Adrenal gland (tissue), 12 donors: ENCODE results near the gene ATXN2L. TPM values are rescaled to one million over a fixed set of nuclear protein-coding genes. Genes with fewer than 3 reads are reported as not detected.
A peak's percentile ranks its signal among the peaks of the same experiment; 100 is the strongest.

Experiments
- DNase-seq, 7 donors: peaks; one replicate each; pipeline ENCODE4 v3.0.0-alpha.2; 2019 to 2020
- H3K27ac ChIP-seq, 5 donors: fragments of 200-600 bp; sonication (generic) in 4 of 5; 1 replicate in 3 of 5; 2 replicates in 2 of 5; pipeline versions ENCODE4 v1.5.1 to v1.8.0; 2016 to 2020; ENCODE audit warnings: mild to moderate bottlenecking in 1 of 5
- H3K27me3 ChIP-seq: fragments of 200-600 bp; 2 replicates; pipeline ENCODE4 v1.8.0; 2021
- H3K36me3 ChIP-seq, 2 donors: fragments of 200-600 bp; replicated peaks in 1 of 2; 1 replicate in 1 of 2; 2 replicates in 1 of 2; pipeline versions ENCODE4 v1.5.1 to v1.8.0; 2018 to 2022
- H3K4me1 ChIP-seq, 2 donors: fragments of 200-600 bp; replicated peaks in 1 of 2; 1 replicate in 1 of 2; 2 replicates in 1 of 2; pipeline versions ENCODE4 v1.5.1 to v1.8.0; 2018 to 2021
- H3K4me3 ChIP-seq, 4 donors: fragments of 200-600 bp; sonication (generic) in 3 of 4; one replicate each; pipeline ENCODE4 v1.5.1; 2016 to 2018
- H3K9me3 ChIP-seq, 3 donors: fragments of 200-600 bp; sonication (generic) in 1 of 3; replicated peaks in 1 of 3; 1 replicate in 2 of 3; 2 replicates in 1 of 3; pipeline versions ENCODE4 v1.5.1 to v1.8.0; 2016 to 2021
- POLR2A ChIP-seq, 2 donors: fragments of 450-650 bp; IDR thresholded peaks; one replicate each; pipeline ENCODE4 v1.6.1; 2017; ENCODE audit warnings: antibody characterized with exemption in 2 of 2, mild to moderate bottlenecking in 2 of 2, moderate library complexity in 1 of 2
- WGBS, 4 donors: extraction: QIAGEN DNeasy Blood & Tissue Kit in 2 of 4; methylation state at CpG; one replicate each; pipeline versions ENCODE4 v1.1.5 to v1.1.7; 2013 to 2017; 5-methylcytosine and 5-hydroxymethylcytosine counted together
- intact Hi-C, 2 donors: fragments of 100-400 bp; cut with DNase I; formaldehyde crosslinking; loops; one replicate each; pipeline versions ENCODE4 v1.14.1 to v1.15.0; 2022 to 2023
- polyA plus RNA-seq, 3 donors: library from polyadenylated mRNA; stranded (reverse); fragments of 200-250 nt in 2 of 3; fragments of 350-450 nt in 1 of 3; fragmentation: Illumina TruSeq in 1 of 3; extraction: RNeasy Lipid Tissue Mini Kit (QIAGEN cat#74804) in 1 of 3; gene quantifications; one replicate each; pipeline ENCODE4 v1.2.3, GENCODE V29; 2013 to 2014
- total RNA-seq, 9 donors: library from RNA; depleted of rRNA in 4 of 9; stranded (reverse); fragments of >200 nt in 4 of 9; fragments of 120-200 nt in 1 of 9; fragmentation: NEBNext Ultra II Directional in 1 of 9; extraction: Animal tissue kit (Norgen Biotek cat#: 25700) in 1 of 9; gene quantifications; one replicate each; pipeline versions ENCODE4 v1.1.0 to v1.2.4, GENCODE V29; 2013 to 2023
- TF ChIP-seq, protein P1 (sequence below), 6 experiments: fragments of 450-650 bp in 4 of 6; fragments of 200-600 bp in 2 of 6; sonication (generic) in 1 of 6; IDR thresholded peaks; 1 replicate in 5 of 6; 2 replicates in 1 of 6; pipeline versions ENCODE4 v1.5.1 to v1.8.0; 2016 to 2021; ENCODE audit warnings: antibody characterized with exemption in 6 of 6, mild to moderate bottlenecking in 2 of 6, moderate library complexity in 1 of 6
- donor health status: healthy with polysubstance abuse.
- donor health status: Bipolar disorder and iron deficiency.
- donor health status: DM: yes; HTN: yes; CAD: no.
- donor health status: DM: no; HTN: no; CAD: no.
- donor health status: DM: no; HTN: no; CAD: no.
- donor health status: DM: yes; HTN: yes; CAD: no.

ATXN2L gene
- total and polyA plus RNA-seq, 12 donors = 26.1 to 342 (median 90.5) TPM

- intact Hi-C loops = no loop called here
- TF ChIP-seq, protein P1, sequence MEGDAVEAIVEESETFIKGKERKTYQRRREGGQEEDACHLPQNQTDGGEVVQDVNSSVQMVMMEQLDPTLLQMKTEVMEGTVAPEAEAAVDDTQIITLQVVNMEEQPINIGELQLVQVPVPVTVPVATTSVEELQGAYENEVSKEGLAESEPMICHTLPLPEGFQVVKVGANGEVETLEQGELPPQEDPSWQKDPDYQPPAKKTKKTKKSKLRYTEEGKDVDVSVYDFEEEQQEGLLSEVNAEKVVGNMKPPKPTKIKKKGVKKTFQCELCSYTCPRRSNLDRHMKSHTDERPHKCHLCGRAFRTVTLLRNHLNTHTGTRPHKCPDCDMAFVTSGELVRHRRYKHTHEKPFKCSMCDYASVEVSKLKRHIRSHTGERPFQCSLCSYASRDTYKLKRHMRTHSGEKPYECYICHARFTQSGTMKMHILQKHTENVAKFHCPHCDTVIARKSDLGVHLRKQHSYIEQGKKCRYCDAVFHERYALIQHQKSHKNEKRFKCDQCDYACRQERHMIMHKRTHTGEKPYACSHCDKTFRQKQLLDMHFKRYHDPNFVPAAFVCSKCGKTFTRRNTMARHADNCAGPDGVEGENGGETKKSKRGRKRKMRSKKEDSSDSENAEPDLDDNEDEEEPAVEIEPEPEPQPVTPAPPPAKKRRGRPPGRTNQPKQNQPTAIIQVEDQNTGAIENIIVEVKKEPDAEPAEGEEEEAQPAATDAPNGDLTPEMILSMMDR (IDR thresholded peaks at IDR 0.05) = no peak
- TF ChIP-seq POLR2A (IDR thresholded peaks at IDR 0.05) = no peak
Measured at GRCh38 chr16:28844226-28844885, 21.6 kb downstream of the ATXN2L start.

DNA sequence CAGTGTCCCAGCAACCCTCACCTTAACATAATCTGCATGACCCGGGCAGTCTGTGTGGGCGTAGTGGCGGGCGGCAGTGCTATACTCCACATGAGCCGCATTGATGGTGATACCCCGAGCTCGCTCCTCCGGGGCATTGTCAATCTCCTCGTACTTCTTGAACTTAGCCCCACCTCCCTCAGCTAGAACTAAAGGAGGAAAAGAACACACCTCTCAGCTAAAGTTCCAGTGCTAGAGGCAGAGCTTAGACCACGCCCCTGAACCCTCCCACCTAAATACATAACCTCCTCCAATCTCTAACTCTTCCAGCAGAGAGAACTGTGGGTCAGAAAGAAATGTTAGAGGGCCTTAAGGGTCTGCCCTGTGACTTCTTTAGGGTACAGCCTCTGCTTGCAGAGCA, 22.5 kb downstream of the ATXN2L start:
- Histone ChIP-seq H3K4me3 (peak overlapping the region in 3 of 4 donors; percentile 94 to 96 (median 96)), H3K9me3 (no peaks in the 10 kb centered on the region), H3K27ac (peak overlapping the region in 3 of 5 donors; percentile 86 to 91 (median 89)), H3K27me3 (no peaks in the 10 kb centered on the region), H3K36me3 (peaks cover 0 to 40% of the 10 kb centered on the region in 2 donors), H3K4me1 (peaks cover 15 to 20% of the 10 kb centered on the region in 2 donors)
- intact Hi-C loops = no loop called here
- DNase-seq = peak in 1 of 7 donors; percentile 35
- 41 to 53% (median 52%) methylated on average over 7 to 10 of the region's 10 CpGs for WGBS, 4 donors
- TF ChIP-seq POLR2A (IDR thresholded peaks at IDR 0.05) = no peak
- TF ChIP-seq, protein P1 (IDR thresholded peaks at IDR 0.05) = no peak

More at GRCh38 chr16:28844226-28844885, 21.6 kb downstream of the ATXN2L start:
- Histone ChIP-seq H3K36me3 (peaks cover 0 to 40% of the 10 kb centered on the region in 2 donors), H3K4me1 (peaks cover 15 to 20% of the 10 kb centered on the region in 2 donors), H3K27me3 (no peaks in the 10 kb centered on the region), H3K4me3 (no peak overlapping the region), H3K9me3 (no peaks in the 10 kb centered on the region), H3K27ac (no peak overlapping the region)
- 83 to 86% (median 85%) methylated on average over 14 to 19 of the region's 19 CpGs for WGBS, 4 donors
- DNase-seq = no peak

GRCh38 chr16:28845761-28846079, 22.9 kb downstream of the ATXN2L start:
- Histone ChIP-seq H3K4me1 (peaks cover 15 to 20% of the 10 kb centered on the region in 2 donors), H3K4me3 (peak overlapping the region; percentile 43 to 96 (median 95)), H3K27ac (peak overlapping the region; percentile 52 to 91 (median 86)), H3K9me3 (no peaks in the 10 kb centered on the region), H3K27me3 (no peaks in the 10 kb centered on the region), H3K36me3 (peaks cover 0 to 40% of the 10 kb centered on the region in 2 donors)
- intact Hi-C loops = loop anchor here in 1 of 2 donors (2.0 kb wide), 1 partner anchor 23 kb away; the partner anchor contains the start of gene ATXN2L
- DNase-seq = no peak
- no peak for TF ChIP-seq POLR2A (IDR thresholded peaks at IDR 0.05)
- TF ChIP-seq, protein P1 (IDR thresholded peaks at IDR 0.05) = no peak
- WGBS, 4 donors = 0 to 1% (median 1%) methylated on average over 9 to 16 of the region's 16 CpGs; no CpG with 5 or more reads in 1 of the 4 donors

DNA sequence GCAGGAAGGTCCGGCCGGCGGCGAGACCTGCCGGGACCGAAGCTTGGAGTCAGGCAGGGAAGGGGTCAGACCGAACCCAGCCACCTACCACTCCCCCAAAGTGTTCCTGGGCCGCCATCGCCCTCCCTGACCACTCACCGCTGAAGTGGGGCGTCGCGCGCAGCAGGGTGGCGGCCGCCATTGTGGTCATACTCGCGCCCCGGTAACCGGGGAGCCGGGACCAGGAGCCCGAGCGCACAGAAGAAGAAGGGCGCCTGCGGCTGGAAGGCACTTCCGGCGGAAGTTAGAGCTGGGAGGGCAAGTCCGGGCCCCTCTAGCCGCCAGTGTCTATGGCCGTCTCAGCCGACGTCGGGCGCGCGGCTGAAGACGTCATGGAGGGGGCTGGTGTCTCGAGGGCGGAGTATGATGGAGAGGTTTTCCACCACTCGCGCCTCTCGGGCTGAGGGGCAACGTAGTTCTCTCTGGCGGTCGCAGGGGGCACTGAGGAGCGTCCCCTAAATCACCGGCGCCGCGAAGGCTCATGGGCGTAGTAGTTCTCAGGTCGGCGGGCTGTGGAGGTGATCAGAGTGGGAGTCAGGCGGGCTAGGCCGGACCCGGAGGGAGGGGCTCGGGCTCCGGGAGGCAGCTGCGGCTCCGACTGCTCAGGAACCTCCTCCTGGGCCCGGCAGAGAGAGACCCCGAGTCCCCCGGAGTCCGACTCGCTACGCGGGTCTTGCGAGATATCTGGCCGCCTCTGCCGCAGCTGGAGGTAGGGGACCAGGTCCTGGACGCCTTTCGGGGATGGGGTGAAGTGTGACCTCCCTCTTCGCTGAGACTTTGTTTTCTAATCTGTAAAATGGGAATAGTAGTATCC, 23.5 kb downstream of the ATXN2L start, which contains the start of gene TUFM:
TUFM (minus strand) TSS at position 269 of the 853 bp plus-strand sequence; CDS start at position 190, 79 bp downstream.
- intact Hi-C loops = loop anchor here in 1 of 2 donors (2.0 kb wide), 1 partner anchor 24 kb away; the partner anchor contains the start of gene ATXN2L
- 0% methylated on average over 6 to 73 of the region's 73 CpGs for WGBS, 4 donors
- Histone ChIP-seq H3K27ac (peak within 1 kb of the TSS; percentile 52 to 91 (median 86)), H3K4me3 (peak within 1 kb of the TSS; percentile 43 to 96 (median 95)), H3K9me3 (no peaks in the 10 kb centered on the region), H3K4me1 (peaks cover 15 to 20% of the 10 kb centered on the region in 2 donors), H3K27me3 (no peaks in the 10 kb centered on the region), H3K36me3 (peaks cover 0 to 37% of the 10 kb centered on the region in 2 donors)
- peak; percentile 97 to 99 (median 98) for DNase-seq
- peak; percentile 42 to 62 for TF ChIP-seq POLR2A (IDR thresholded peaks at IDR 0.05)
- TF ChIP-seq, protein P1 (IDR thresholded peaks at IDR 0.05) = peak; percentile 39 to 73 (median 61)
